Endometrial microvascular endothelial cells (primary cell): ENCODE measurements around the gene GPATCH2. TPM values are rescaled to one million over a fixed set of nuclear protein-coding genes. Genes with fewer than 3 reads are reported as not detected.
"Not testable (repeated sequence)": the region's sequence is repeated elsewhere in the genome, so short reads cannot be mapped to it uniquely, and the experiment has no call there.

Experiments used
- in situ Hi-C: cut with HindIII; loops from 2 replicates; pipeline ENCODE4 v1.10.0; 2017; ENCODE audit warnings: low sequenced_read_pairs, low pct_unique_long_range_greater_than_20kb; ENCODE audit errors: inconsistent ontology term
- total RNA-seq: library from RNA; depleted of rRNA; stranded (reverse); fragments of >200 nt; gene quantifications from one replicate; pipeline ENCODE4 v1.2.3, GENCODE V29; 2015; ENCODE audit errors: inconsistent ontology term

Gene GPATCH2
- total RNA-seq, 1 donor from 2014 or later, result 3.6 TPM

DNA sequence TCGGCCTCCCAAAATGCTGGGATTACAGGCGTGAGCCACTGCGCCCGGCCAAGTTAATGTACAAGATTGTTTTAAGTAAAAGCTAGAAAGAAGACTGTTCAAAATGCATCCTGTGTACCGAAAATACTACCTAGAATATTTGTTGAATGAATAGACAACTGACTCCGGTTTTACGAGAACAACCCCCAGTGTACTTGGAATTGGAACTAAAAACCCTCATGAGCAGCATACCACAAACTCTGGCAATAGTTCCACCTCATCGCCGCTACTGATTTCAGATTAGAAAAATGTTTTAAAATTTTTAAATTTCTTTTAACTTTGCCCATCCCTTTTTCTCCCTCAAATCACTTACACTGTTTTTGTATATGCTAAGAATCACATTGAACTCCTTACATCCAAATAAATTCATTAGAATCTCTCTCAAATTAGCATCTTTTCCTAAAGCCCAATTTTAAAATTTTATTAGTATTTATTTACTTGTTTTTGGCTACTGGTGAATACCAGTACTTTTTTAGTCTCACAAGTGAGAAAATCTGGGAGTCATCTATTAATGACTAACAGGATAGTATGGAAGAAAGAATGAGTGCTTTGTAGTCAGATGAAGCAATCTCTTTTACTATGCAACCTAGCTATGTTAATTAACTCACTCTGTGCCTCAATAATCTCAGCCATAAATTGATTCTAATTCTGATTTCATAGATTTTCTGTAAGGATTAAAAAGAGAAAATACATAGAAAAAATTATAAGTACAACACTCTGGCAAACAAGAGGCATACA, 95.1 kb downstream of the GPATCH2 start:
- in situ Hi-C loops, result no loop called here

DNA sequence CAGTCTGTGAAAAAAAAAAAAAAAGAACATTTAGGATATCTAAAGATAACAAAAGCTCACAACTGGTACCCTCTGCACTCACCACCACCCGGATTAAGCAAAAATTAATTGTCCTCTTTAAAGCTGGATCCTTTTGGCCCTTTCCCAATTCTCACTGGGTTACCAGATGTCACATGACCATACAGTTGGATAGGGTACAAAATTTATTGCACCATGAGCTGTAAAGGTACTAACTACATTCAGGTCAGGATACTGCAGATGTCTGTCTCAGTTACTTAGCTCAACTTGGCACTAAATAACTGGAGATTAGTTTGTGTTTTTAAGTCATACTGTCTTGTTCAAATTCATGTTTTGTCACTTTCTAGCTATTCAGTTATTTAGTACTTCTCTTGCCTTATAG, 96.3 kb downstream of the GPATCH2 start:
- in situ Hi-C loops, result no loop called here

DNA sequence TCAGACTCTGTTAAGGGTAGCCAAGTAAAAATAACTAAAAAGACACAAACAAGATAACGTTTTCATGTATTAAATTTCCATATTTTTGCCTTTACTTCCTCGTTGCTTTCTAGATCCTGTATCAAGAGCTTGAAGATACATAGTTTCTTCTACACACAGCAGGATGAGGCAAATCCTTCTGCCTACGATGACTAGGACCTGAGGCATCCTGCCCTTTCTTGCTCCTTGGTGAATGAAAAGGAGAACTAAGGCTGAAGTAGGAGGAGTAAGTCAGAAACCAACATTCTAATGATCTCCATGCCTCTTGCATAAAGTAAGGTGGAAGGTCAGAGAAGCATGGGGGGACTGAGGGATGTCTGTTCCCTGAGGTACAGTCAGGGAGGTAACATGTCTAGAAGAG, 102.6 kb downstream of the GPATCH2 start:
- in situ Hi-C loops, result no loop called here

DNA sequence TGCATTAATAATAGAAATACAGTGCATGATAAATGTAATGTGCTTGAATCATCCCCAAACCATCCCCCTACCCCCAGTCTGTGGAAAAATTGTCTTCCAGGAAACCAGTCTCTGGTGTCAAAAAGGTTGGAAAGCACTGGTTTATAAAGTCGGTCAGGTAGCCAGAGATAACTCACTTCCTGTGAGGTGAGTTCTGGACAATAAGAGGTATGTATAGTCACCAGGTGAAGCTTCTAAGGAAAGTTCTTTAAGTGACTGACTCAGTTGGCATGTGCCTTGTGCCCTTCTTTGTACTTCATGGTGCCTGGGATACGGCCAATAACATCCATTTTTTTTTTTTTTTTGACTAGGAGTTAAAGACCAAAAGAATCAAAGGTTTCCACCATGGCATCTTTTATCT, 103.7 kb downstream of the GPATCH2 start:
- in situ Hi-C loops, result no loop called here

GRCh38 chr1:217526636-217527035, 104.3 kb downstream of the GPATCH2 start:
- in situ Hi-C loops, result no loop called here

DNA sequence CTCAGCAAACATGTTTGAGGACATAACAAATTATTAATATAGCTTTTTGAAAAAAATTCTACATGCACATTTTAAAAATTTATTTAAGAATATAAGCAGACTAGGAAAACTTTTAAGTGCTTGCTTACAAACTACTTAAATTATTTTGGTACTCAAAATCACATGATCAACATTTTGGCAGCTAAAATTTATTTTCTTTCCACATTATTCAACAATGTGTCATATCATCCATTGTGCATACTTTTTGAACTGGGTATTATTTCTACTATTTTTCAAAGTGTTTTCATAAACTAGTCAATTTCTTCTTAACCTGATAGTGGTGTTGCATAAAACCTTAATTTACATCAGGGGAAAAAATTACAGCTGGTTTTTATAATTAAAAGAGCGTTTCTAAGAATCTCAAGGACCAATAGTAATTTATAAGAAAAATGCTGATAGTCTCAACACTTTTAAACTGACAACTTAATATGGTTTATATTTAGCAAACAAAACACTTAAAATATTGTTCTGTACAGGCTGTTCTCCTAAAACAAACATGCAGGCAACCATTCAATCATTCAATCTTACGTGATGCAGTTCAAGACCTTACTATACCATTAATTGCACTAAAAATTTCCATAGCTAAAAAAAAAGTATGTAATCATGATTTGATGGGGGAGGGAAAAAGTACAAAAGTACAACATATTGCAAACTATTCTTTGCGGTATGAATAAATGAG, 105.0 kb downstream of the GPATCH2 start:
- in situ Hi-C loops, result no loop called here

- in situ Hi-C loops, result no loop called here
These were observed 105.9 kb downstream of the GPATCH2 start for GRCh38 chr1:217524787-217525520.

DNA sequence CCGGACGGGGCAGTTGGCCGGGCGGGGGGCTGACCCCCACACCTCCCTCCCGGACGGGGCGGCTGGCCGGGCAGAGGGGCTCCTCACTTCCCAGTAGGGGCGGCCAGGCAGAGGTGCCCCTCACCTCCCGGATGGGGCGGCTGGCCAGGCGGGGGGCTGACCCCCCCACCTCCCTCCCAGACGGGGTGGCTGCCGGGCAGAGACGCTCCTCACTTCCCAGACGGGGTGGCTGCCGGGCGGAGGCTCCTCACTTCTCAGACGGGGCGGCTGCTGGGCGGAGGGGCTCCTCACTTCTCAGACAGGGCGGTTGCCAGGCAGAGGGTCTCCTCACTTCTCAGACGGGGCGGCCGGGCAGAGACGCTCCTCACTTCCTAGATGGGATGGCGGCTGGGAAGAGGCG, 107.0 kb downstream of the GPATCH2 start:
- in situ Hi-C loops, result not testable (repeated sequence)

GRCh38 chr1:217522277-217522676, 108.6 kb downstream of the GPATCH2 start:
- in situ Hi-C loops, result no loop called here

DNA sequence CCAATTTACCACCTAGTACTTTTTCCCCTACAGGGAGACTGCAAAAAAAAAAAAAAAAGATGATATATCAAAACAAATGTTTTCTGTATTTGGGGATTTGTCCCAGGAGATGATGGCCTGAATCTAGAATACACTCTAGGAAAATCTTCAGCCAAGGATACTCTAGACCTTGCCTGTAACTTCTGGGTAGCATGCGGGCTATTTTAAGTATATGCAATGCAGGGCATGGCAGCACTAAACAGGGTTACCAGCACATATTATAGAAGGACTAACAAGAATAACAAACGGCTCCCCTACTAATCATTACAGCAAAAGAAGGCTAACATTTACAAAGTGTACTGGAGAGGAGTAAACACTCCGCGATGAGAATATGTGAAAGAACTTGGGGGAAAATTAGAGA, 109.6 kb downstream of the GPATCH2 start:
- in situ Hi-C loops, result no loop called here

GRCh38 chr1:217506878-217507277, 124.0 kb downstream of the GPATCH2 start:
- in situ Hi-C loops, result no loop called here

DNA sequence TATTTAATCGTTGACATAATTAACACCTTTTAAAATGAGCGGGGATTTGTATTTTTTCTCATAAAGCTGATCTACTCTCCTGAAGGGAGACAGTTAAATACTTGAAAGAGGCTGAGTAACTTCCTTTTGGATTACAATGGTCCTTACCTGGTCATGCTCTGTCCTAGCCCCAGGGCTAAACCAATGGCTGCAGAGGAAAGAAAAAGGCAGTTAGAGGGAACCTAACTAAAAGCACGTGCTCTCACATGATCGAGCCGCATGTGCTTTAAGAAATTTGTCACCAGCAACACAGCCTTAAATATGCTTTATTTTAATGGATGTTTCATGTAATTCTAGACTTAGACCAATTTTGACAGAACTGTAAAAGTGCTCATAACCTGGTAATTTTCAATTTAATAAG, 132.7 kb downstream of the GPATCH2 start:
- in situ Hi-C loops, result no loop called here

DNA sequence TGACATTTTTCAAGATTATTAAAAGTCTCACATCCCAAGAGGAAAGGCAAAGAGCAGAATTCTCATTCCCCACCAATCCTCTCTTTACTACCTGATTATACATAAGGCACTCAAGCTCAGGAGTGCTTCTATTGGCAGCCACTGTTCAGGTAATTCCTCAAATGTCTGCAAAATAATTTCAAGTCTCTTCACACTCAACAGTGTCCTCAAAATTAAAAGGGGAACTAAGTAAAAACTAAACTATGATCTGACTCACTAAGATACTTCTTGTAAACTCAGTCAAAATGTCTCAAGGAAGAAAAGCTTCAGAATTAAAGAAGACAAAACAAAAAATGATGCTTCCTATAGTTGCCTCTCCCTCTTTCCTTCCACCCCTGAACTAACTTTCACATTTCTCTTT, 135.6 kb downstream of the GPATCH2 start:
- in situ Hi-C loops, result no loop called here

GRCh38 chr1:217494767-217495166, 136.1 kb downstream of the GPATCH2 start:
- in situ Hi-C loops, result no loop called here

- in situ Hi-C loops, result no loop called here
These were observed 137.6 kb downstream of the GPATCH2 start for GRCh38 chr1:217493290-217493689.

DNA sequence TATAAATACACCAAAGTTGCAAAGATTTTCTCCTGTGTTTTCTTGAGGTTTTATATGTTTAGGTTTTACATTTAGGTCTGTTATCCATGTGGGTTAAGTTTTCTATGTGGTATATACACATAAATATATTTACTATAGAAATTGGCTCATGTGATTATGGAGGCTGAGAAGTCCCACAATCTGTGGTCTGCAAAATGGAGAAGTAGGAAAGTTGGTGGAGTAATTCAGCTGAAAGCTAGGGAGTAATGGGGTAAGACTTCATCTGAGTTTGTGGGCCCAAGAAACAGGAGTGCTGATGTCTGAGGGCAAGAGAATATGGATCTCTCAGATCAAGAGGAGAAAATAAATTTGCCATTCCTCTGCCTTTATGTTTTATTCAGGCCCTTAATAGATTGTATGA, 146.0 kb downstream of the GPATCH2 start:
- in situ Hi-C loops, result no loop called here

DNA sequence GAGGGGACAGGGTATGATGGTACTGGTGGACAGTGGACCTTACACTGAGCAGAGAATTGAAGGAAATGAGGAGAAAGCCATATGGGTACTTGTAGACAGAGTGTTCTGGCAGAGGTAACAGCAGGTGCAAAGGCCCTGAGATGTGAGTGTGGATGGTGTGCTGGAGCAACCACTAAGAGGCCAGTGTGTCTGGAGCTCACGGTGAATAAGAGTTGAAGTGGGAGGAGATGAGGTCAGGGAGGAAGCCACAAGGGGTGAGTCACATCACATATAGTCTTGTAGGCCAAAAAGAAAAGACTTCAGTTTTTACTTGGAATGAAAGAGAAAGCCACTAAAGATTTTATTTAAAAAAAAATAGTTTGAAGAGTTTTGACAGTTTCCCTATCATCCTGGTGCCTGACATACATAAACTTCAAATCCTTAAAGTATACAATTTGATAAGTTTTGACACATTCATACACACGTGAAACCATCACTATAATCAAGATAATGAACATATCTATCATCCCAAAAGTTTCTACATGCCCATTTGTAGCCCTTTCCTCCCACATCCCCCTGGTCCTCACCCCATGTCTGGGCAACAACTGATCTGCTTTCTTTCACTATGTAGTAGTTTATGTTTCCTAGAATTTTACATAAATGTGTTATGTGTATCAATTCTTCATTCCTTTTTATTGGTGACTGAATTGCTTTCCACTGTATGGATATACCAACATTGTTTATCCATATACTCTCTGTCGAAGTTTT, 148.4 kb downstream of the GPATCH2 start:
- in situ Hi-C loops, result no loop called here

GRCh38 chr1:217478450-217478849, 152.4 kb downstream of the GPATCH2 start:
- in situ Hi-C loops, result no loop called here

DNA sequence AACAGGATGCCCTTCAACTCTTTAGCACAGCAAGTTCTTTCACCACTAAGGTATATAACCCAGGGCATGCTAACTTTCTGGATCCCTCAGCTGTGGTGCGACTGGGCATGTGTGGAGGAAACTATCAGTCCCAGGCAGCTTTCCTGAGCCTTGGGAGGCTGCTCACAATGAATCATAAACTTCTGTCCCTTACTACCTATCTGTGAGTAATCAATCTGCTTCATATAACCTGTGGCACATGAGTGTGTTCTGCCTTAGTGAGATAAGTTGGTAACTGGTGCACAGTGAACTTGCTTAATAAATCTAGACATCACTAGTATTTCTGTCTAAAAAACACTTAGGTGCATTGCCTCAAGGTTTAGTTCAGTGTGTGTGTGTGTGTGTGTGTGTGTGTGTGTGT, 158.0 kb downstream of the GPATCH2 start:
- in situ Hi-C loops, result no loop called here
